ENCODE measurements around the gene ZBTB48. TPM values are rescaled to one million over a fixed set of nuclear protein-coding genes. Genes with fewer than 3 reads are reported as not detected.

The ZBTB48 gene
- total RNA-seq, 4 donors from 2014 or later = 9.3 to 14.5 (median 11.3) TPM

- in situ Hi-C loops (cut with MboI; ENCODE audit: low sequenced_read_pairs in 4 of 4) = no loop called here
- peaks cover 2 to 54% of the 10 kb centered on the region in 2 donors for H3K36me3 ChIP-seq
- intact Hi-C loops (cut with DNase I; ENCODE audit: low total_unique reads) = no loop called here
These were observed 44.6 kb upstream of the ZBTB48 start for GRCh38 chr1:6535214-6535613.

GRCh38 chr1:6536291-6536690 lies 43.5 kb upstream of the ZBTB48 start:
- intact Hi-C loops (cut with DNase I; ENCODE audit: low total_unique reads) = no loop called here
- H3K9me3 ChIP-seq = no peaks in the 10 kb centered on the region
- no peaks in the 10 kb centered on the region for H3K27me3 ChIP-seq
- H3K4me1 ChIP-seq = no peaks in the 10 kb centered on the region
- H3K27ac ChIP-seq = no peak overlapping the region
- no peak for TF ChIP-seq CTCF (IDR thresholded peaks at IDR 0.05 in 4 of 5, conservative IDR thresholded peaks at IDR 0.05 in 1 of 5)
- TF ChIP-seq POLR2A (IDR thresholded peaks at IDR 0.05) = no peak
- H3K36me3 ChIP-seq = peaks cover 2 to 51% of the 10 kb centered on the region in 2 donors
- in situ Hi-C loops (cut with MboI; ENCODE audit: low sequenced_read_pairs in 4 of 4) = no loop called here
- ATAC-seq (no peak), DNase-seq (no peak)
- no peak overlapping the region for H3K4me3 ChIP-seq

More at GRCh38 chr1:6535214-6535613, 44.6 kb upstream of the ZBTB48 start:
- H3K27ac ChIP-seq = no peak overlapping the region
- TF ChIP-seq CTCF (IDR thresholded peaks at IDR 0.05 in 4 of 5, conservative IDR thresholded peaks at IDR 0.05 in 1 of 5) = no peak
- TF ChIP-seq POLR2A (IDR thresholded peaks at IDR 0.05) = no peak
- no peaks in the 10 kb centered on the region for H3K9me3 ChIP-seq
- no peaks in the 10 kb centered on the region for H3K4me1 ChIP-seq
- DNase-seq (no peak), ATAC-seq (no peak)
- H3K4me3 ChIP-seq = no peak overlapping the region
- no peaks in the 10 kb centered on the region for H3K27me3 ChIP-seq

- no peak for ATAC-seq
- intact Hi-C loops (cut with DNase I; ENCODE audit: low total_unique reads) (no loop called here), in situ Hi-C loops (cut with MboI; ENCODE audit: low sequenced_read_pairs in 4 of 4) (no loop called here)
- TF ChIP-seq POLR2A (IDR thresholded peaks at IDR 0.05) (no peak), CTCF (IDR thresholded peaks at IDR 0.05 in 4 of 5, conservative IDR thresholded peaks at IDR 0.05 in 1 of 5) (no peak)
- no peak for DNase-seq
- no peaks in the 10 kb centered on the region for H3K27me3 ChIP-seq
- no peak overlapping the region for H3K27ac ChIP-seq
- H3K4me1 ChIP-seq = no peaks in the 10 kb centered on the region
- H3K9me3 ChIP-seq = no peaks in the 10 kb centered on the region
- H3K4me3 ChIP-seq = no peak overlapping the region
- H3K36me3 ChIP-seq = peaks cover 0 to 46% of the 10 kb centered on the region in 2 donors
These were observed 40.8 kb upstream of the ZBTB48 start for GRCh38 chr1:6538956-6539355.

GRCh38 chr1:6544831-6545230 lies 35.0 kb upstream of the ZBTB48 start:
- in situ Hi-C loops (cut with MboI; ENCODE audit: low sequenced_read_pairs in 4 of 4) (no loop called here), intact Hi-C loops (cut with DNase I; ENCODE audit: low total_unique reads) (no loop called here)
- Histone ChIP-seq H3K27ac (no peak overlapping the region), H3K36me3 (peaks cover 0 to 78% of the 10 kb centered on the region in 2 donors), H3K4me3 (no peak overlapping the region), H3K4me1 (no peaks in the 10 kb centered on the region), H3K9me3 (no peaks in the 10 kb centered on the region), H3K27me3 (no peaks in the 10 kb centered on the region)
- TF ChIP-seq POLR2A (IDR thresholded peaks at IDR 0.05) (no peak), CTCF (IDR thresholded peaks at IDR 0.05 in 4 of 5, conservative IDR thresholded peaks at IDR 0.05 in 1 of 5) (no peak)
- ATAC-seq = no peak
- DNase-seq = no peak
